GM19438 (cell line): ENCODE results near the gene TGM3.

ENCODE experiments used
- ATAC-seq: cut with Tn5 transposase; IDR thresholded peaks from one replicate; pipeline ENCODE4 v1.9.1; 2021; ENCODE audit warnings: low read depth; ENCODE audit not compliant: unreplicated experiment

The TGM3 gene

DNA sequence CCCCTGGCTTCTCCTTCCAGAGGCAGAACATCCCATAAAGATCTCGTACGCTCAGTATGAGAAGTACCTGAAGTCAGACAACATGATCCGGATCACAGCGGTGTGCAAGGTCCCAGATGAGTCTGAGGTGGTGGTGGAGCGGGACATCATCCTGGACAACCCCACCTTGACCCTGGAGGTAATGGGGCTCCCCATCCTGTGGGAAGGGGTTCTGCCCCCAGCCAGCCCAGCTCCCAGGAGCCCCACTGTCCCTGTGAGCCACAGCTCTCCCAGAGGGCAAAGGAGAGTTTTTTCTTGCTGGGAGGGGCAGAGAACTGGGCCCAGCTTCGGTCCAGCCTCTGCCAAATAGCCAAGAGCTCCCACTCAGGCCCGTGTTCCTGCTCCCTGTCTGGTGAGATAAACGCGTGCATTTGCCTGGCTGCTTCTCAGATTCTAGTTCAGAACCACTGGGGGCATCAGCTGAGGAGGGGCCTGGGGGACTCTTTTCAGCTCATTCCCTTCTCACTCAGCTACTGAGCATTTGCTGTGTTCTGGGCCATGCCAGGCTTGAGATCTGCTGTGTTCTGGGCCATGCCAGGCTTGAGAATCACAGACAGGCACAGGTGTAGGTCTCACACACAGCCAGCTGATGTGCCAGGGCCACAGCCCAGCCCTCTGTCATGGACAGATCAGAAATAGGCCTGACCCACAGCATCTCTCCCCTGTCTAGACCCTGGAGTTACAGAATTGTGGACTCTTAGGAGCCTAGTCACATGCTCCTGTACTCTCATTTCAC lies 39.5 kb downstream of the TGM3 start:
- no peak for ATAC-seq

- ATAC-seq: no peak
These were observed 40.7 kb downstream of the TGM3 start for GRCh38 chr20:2336471-2336870.

- no peak for ATAC-seq
These were observed 41.3 kb downstream of the TGM3 start for GRCh38 chr20:2337142-2337541.

GRCh38 chr20:2338411-2339066 lies 42.7 kb downstream of the TGM3 start:
- ATAC-seq: no peak

DNA sequence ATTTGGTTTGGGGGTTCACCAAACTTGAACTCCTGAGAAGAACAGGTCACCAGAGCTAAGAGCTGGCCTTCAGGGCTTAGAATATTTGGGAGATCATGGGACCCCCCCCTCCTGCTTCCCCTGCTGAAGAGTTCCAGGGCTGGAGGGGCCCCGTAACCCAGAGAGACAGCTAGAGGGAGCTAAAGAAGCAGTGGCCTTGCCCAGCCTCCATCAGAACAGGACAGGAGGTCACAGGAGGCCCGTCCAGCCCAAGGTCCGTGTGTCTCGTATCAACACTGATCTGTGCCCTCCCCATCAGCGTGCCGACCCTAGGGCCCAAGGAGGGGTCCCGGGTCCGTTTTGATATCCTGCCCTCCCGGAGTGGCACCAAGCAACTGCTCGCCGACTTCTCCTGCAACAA lies 44.3 kb downstream of the TGM3 start:
- no peak for ATAC-seq

DNA sequence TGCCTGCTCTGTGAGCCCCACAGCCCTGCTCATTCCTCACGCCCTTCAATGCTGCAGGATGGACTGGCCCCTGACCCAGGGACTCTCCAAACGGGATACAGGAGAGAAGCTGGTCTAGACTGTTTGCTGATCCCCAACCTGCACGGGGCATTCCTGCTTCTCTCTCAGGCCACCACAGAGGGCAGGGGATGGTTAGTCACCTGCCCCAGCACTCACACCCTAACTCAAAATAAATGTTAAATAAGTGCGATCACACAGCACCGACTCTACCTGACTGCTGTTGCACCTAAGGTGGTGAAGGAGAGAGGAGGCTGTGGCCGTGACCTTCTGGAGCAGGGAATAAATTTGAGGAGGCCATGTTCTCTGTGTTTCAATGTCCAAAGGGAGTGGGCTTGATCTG lies 45.0 kb downstream of the TGM3 start:
- no peak for ATAC-seq

- no peak for ATAC-seq
These were observed 45.5 kb downstream of the TGM3 start for GRCh38 chr20:2341336-2341735.

DNA sequence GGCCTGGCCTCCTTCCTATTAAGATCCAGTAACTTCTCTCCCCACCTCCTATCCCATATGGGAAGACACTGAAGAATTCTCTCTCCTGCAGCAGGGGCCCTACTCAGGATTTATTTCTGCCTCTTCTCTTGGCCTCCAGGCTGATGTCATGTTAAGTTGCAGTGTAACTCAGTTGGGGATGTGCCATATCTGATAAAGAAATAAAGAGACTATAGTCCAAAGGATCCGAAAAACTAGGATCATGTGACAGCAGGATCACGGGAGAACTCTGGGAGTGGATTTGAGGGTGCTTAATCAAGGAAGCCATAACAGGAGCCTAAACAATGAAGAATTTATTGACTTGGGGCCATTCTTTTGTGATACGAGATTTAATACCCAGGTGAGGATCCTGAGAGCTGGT lies 46.4 kb downstream of the TGM3 start:
- ATAC-seq: no peak

GRCh38 chr20:2346188-2346587 lies 50.4 kb downstream of the TGM3 start:
- no peak for ATAC-seq

GRCh38 chr20:2348336-2348735 lies 52.5 kb downstream of the TGM3 start:
- no peak for ATAC-seq

- no peak for ATAC-seq
These were observed 54.0 kb downstream of the TGM3 start for GRCh38 chr20:2349801-2350200.

- ATAC-seq: no peak
These were observed 54.8 kb downstream of the TGM3 start for GRCh38 chr20:2350606-2351005.

DNA sequence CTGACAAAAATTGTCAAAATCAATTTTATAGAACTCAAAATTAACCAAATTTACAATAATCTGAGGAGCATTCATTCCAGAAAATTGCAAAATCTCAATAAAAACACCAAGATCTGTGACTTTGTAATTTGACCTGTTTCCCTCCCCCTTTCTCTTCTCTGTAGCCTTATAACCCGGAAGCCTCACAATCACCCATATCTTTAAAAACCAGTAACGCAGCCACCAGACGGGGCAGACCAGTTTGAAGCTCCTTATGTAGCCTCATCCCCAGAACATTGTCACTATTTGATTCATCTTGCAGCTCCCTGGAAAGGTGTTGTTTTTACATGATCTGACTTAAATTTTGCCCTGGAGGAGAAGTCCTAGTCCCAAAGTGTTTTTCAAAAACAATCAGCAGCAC lies 57.4 kb downstream of the TGM3 start:
- no peak for ATAC-seq

- ATAC-seq: no peak
These were observed 61.3 kb downstream of the TGM3 start for GRCh38 chr20:2357114-2357513.

GRCh38 chr20:2358006-2358405 lies 62.2 kb downstream of the TGM3 start:
- no peak for ATAC-seq

- ATAC-seq: no peak
These were observed 65.3 kb downstream of the TGM3 start for GRCh38 chr20:2361035-2361593.

GRCh38 chr20:2363187-2363586 lies 67.4 kb downstream of the TGM3 start:
- ATAC-seq: no peak

GRCh38 chr20:2363587-2363986 lies 67.8 kb downstream of the TGM3 start:
- no peak for ATAC-seq

GRCh38 chr20:2364044-2364443 lies 68.2 kb downstream of the TGM3 start:
- ATAC-seq: no peak

DNA sequence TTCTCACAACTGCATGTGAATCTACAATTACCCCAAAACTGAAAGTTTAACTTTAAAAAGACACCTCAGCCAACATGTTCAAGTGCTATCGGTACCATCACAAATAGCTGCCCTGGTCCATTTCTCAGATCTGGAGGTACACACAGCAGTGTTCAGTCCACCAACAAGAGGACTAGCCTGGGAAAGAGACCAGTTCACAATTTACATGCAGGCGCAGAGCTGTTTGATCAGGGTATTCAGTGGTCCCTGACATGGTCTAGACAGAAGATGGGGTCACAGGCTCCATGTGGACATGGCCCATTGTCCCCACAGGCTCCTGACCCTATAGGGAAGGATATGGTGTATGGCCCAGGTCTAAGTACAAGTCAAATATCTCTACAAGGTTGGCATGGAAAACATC lies 69.3 kb downstream of the TGM3 start:
- ATAC-seq: no peak

- no peak for ATAC-seq
These were observed 69.9 kb downstream of the TGM3 start for GRCh38 chr20:2365666-2366065.

DNA sequence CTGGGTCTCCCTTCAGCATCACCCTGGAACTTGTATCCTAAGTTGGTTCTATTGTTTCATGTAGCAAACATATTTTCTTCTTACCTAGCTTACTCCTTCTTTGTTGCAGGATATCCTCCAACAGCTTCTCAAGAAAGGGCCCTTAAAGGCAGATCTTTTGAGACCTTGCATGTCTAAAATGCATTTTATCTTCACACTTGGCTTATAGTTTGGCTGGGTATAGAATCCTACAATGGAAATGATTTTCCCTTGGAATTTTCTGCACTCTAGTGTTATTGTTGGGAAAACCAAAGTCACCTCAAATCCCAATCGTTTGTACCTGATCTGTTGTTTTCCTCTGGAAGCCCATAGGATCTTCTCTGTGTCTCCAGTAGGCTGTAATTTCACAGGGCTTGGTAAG lies 72.8 kb downstream of the TGM3 start:
- no peak for ATAC-seq
